ENCODE data around the gene MAN1B1.

Gene MAN1B1

GRCh38 chr9:137086531-137087408 lies at the start of gene MAN1B1:
Gene MAN1B1, plus strand, starts transcription at chr9:137086985. Its CDS starts 15 bp downstream, at chr9:137087000.
- in situ Hi-C loops (cut with MboI; ENCODE audit: low sequenced_read_pairs), result no loop called here

GRCh38 chr9:137037035-137037434 lies 49.8 kb upstream of the MAN1B1 start:
- in situ Hi-C loops (cut with MboI; ENCODE audit: low sequenced_read_pairs), result loop anchor here (25.0 kb wide), 1 partner anchor 250 kb away; the partner anchor contains the start of genes CCDC183 and TMEM141

- in situ Hi-C loops (cut with MboI; ENCODE audit: low sequenced_read_pairs), result loop anchor here (25.0 kb wide), 1 partner anchor 250 kb away; the partner anchor contains the start of genes CCDC183 and TMEM141
These were observed 49.3 kb upstream of the MAN1B1 start for GRCh38 chr9:137037483-137037882.

GRCh38 chr9:137038916-137039315 lies 47.9 kb upstream of the MAN1B1 start:
- in situ Hi-C loops (cut with MboI; ENCODE audit: low sequenced_read_pairs), result loop anchor here (25.0 kb wide), 1 partner anchor 252 kb away; the partner anchor contains the start of genes CCDC183 and TMEM141

GRCh38 chr9:137039611-137040366 lies 47.0 kb upstream of the MAN1B1 start:
- in situ Hi-C loops (cut with MboI; ENCODE audit: low sequenced_read_pairs), result loop anchor here (25.0 kb wide), 1 partner anchor 252 kb away; the partner anchor contains the start of genes CCDC183 and TMEM141

- in situ Hi-C loops (cut with MboI; ENCODE audit: low sequenced_read_pairs), result loop anchor here (25.0 kb wide), 1 partner anchor 253 kb away; the partner anchor contains the start of genes CCDC183 and TMEM141
These were observed 46.2 kb upstream of the MAN1B1 start for GRCh38 chr9:137040568-137040967.

GRCh38 chr9:137041124-137041523 lies 45.7 kb upstream of the MAN1B1 start:
- in situ Hi-C loops (cut with MboI; ENCODE audit: low sequenced_read_pairs), result loop anchor here (25.0 kb wide), 1 partner anchor 254 kb away; the partner anchor contains the start of genes CCDC183 and TMEM141

- in situ Hi-C loops (cut with MboI; ENCODE audit: low sequenced_read_pairs), result loop anchor here (25.0 kb wide), 1 partner anchor 256 kb away; the partner anchor contains the start of genes CCDC183 and TMEM141
These were observed 43.7 kb upstream of the MAN1B1 start for GRCh38 chr9:137042751-137043727.

- in situ Hi-C loops (cut with MboI; ENCODE audit: low sequenced_read_pairs), result loop anchor here (25.0 kb wide), 1 partner anchor 257 kb away; the partner anchor contains the start of genes CCDC183 and TMEM141
These were observed 42.7 kb upstream of the MAN1B1 start for GRCh38 chr9:137044037-137044436.

- in situ Hi-C loops (cut with MboI; ENCODE audit: low sequenced_read_pairs), result loop anchor here (25.0 kb wide), 1 partner anchor 257 kb away; the partner anchor contains the start of genes CCDC183 and TMEM141
These were observed 42.1 kb upstream of the MAN1B1 start for GRCh38 chr9:137044502-137045177.

GRCh38 chr9:137045294-137046087 lies 41.3 kb upstream of the MAN1B1 start:
- in situ Hi-C loops (cut with MboI; ENCODE audit: low sequenced_read_pairs), result loop anchor here (25.0 kb wide), 1 partner anchor 258 kb away; the partner anchor contains the start of genes CCDC183 and TMEM141

GRCh38 chr9:137046088-137046787 lies 40.5 kb upstream of the MAN1B1 start, which contains the start of gene NPDC1:
Gene NPDC1, minus strand, starts transcription at chr9:137046177. Its CDS starts 188 bp downstream, at chr9:137045989.
- in situ Hi-C loops (cut with MboI; ENCODE audit: low sequenced_read_pairs), result loop anchor here (25.0 kb wide), 1 partner anchor 259 kb away; the partner anchor contains the start of genes CCDC183 and TMEM141

GRCh38 chr9:137048655-137049543 lies 37.9 kb upstream of the MAN1B1 start:
- in situ Hi-C loops (cut with MboI; ENCODE audit: low sequenced_read_pairs), result loop anchor here (25.0 kb wide), 1 partner anchor 262 kb away; the partner anchor contains the start of genes CCDC183 and TMEM141

- in situ Hi-C loops (cut with MboI; ENCODE audit: low sequenced_read_pairs), result loop anchor here (25.0 kb wide), 1 partner anchor 262 kb away; the partner anchor contains the start of genes CCDC183 and TMEM141
These were observed 37.0 kb upstream of the MAN1B1 start for GRCh38 chr9:137049544-137050449.

GRCh38 chr9:137050570-137050969 lies 36.2 kb upstream of the MAN1B1 start:
- in situ Hi-C loops (cut with MboI; ENCODE audit: low sequenced_read_pairs), result no loop called here
